Uterus (tissue), 4 donors: ENCODE measurements around the gene CACNA1D. TPM values are rescaled to one million over a fixed set of nuclear protein-coding genes. Genes with fewer than 3 reads are reported as not detected.

ENCODE experiments used
- DNase-seq, 2 donors: peaks; one replicate each; pipeline ENCODE4 v3.0.0-alpha.2; 2019 to 2020
- H3K27ac ChIP-seq, 2 donors: fragments of 200-600 bp; sonication (generic); 1 replicate in 1 of 2; 2 replicates in 1 of 2; pipeline ENCODE4 v1.5.1; 2016 to 2018
- H3K27me3 ChIP-seq, 2 donors: fragments of 200-600 bp; sonication (generic); one replicate each; pipeline ENCODE4 v1.5.1; 2018 to 2019; ENCODE audit warnings: control low read depth in 1 of 2
- H3K36me3 ChIP-seq, 2 donors: fragments of 200-600 bp; sonication (generic); one replicate each; pipeline ENCODE4 v1.5.1; 2019; ENCODE audit warnings: control low read depth in 1 of 2
- H3K4me1 ChIP-seq, 2 donors: fragments of 200-600 bp; sonication (generic); one replicate each; pipeline ENCODE4 v1.5.1; 2018 to 2019; ENCODE audit warnings: control low read depth in 1 of 2
- H3K4me3 ChIP-seq, 2 donors: fragments of 200-600 bp; sonication (generic); 1 replicate in 1 of 2; 2 replicates in 1 of 2; pipeline ENCODE4 v1.5.1; 2018 to 2019; ENCODE audit warnings: mild to moderate bottlenecking in 1 of 2
- H3K9me3 ChIP-seq, 2 donors: fragments of 200-600 bp; sonication (generic); one replicate each; pipeline ENCODE4 v1.5.1; 2019; ENCODE audit warnings: control low read depth in 1 of 2
- CTCF ChIP-seq, 4 experiments: fragments of 200-600 bp in 2 of 4; fragments of 450-650 bp in 2 of 4; sonication (generic) in 2 of 4; IDR thresholded peaks; one replicate each; pipeline ENCODE4 v1.5.1; 2016 to 2019; ENCODE audit warnings: antibody characterized with exemption in 4 of 4, mild to moderate bottlenecking in 2 of 4, moderate library complexity in 1 of 4
- POLR2A ChIP-seq, 2 donors: fragments of 450-650 bp; IDR thresholded peaks; one replicate each; pipeline ENCODE4 v1.6.1; 2016; ENCODE audit warnings: antibody characterized with exemption in 2 of 2, mild to moderate bottlenecking in 1 of 2, moderate library complexity in 1 of 2
- intact Hi-C: fragments of 100-400 bp; cut with DNase I; formaldehyde crosslinking; loops from one replicate; pipeline ENCODE4 v1.15.1; 2023; ENCODE audit warnings: low total_unique reads
- total RNA-seq, 4 donors: library from RNA; depleted of rRNA in 3 of 4; stranded (reverse); fragments of >200 nt in 3 of 4; gene quantifications; one replicate each; pipeline versions ENCODE4 v1.1.0 to v1.2.4, GENCODE V29; 2014 to 2023
- donor health status: DM: yes; HTN: yes; CAD: no.

Gene CACNA1D
- total RNA-seq, 4 donors from 2014 or later = 0.88 to 97.5 (median 63.4) TPM

- intact Hi-C loops = no loop called here
- no peak for DNase-seq
- Histone ChIP-seq H3K4me3 (no peak overlapping the region), H3K36me3 (no peaks in the 10 kb centered on the region), H3K27me3 (no peaks in the 10 kb centered on the region), H3K9me3 (no peaks in the 10 kb centered on the region), H3K4me1 (peaks cover 0 to 4% of the 10 kb centered on the region in 2 donors), H3K27ac (no peak overlapping the region)
- TF ChIP-seq POLR2A (IDR thresholded peaks at IDR 0.05) (no peak), CTCF (IDR thresholded peaks at IDR 0.05) (no peak)
Observed at GRCh38 chr3:53523346-53523745, 28.9 kb downstream of the CACNA1D start.

GRCh38 chr3:53524566-53524965 is 30.2 kb downstream of the CACNA1D start:
- H3K27ac ChIP-seq = peak overlapping the region; percentile 62 to 72
- DNase-seq = no peak
- H3K4me3 ChIP-seq = no peak overlapping the region
- intact Hi-C loops = no loop called here
- H3K4me1 ChIP-seq = peaks cover 0 to 4% of the 10 kb centered on the region in 2 donors
- TF ChIP-seq POLR2A (IDR thresholded peaks at IDR 0.05) (no peak), CTCF (IDR thresholded peaks at IDR 0.05) (no peak)
- H3K9me3 ChIP-seq = no peaks in the 10 kb centered on the region
- H3K27me3 ChIP-seq = no peaks in the 10 kb centered on the region
- no peaks in the 10 kb centered on the region for H3K36me3 ChIP-seq

- no peak overlapping the region for H3K4me3 ChIP-seq
- H3K9me3 ChIP-seq = no peaks in the 10 kb centered on the region
- peaks cover 0 to 4% of the 10 kb centered on the region in 2 donors for H3K4me1 ChIP-seq
- no peaks in the 10 kb centered on the region for H3K27me3 ChIP-seq
- intact Hi-C loops = no loop called here
- H3K36me3 ChIP-seq = no peaks in the 10 kb centered on the region
- DNase-seq = peak; percentile 64 to 79
- TF ChIP-seq POLR2A (IDR thresholded peaks at IDR 0.05) = no peak
- no peak for TF ChIP-seq CTCF (IDR thresholded peaks at IDR 0.05)
- H3K27ac ChIP-seq = peak overlapping the region; percentile 62 to 72
Observed at GRCh38 chr3:53525765-53526703, 31.6 kb downstream of the CACNA1D start.

- Histone ChIP-seq H3K27ac (peak overlapping the region in 1 of 2 donors; percentile 72), H3K4me3 (no peak overlapping the region), H3K9me3 (no peaks in the 10 kb centered on the region), H3K27me3 (no peaks in the 10 kb centered on the region), H3K36me3 (no peaks in the 10 kb centered on the region), H3K4me1 (peaks cover 0 to 4% of the 10 kb centered on the region in 2 donors)
- TF ChIP-seq POLR2A (IDR thresholded peaks at IDR 0.05) (no peak), CTCF (IDR thresholded peaks at IDR 0.05) (no peak)
- no peak for DNase-seq
- intact Hi-C loops = no loop called here
Observed at GRCh38 chr3:53526704-53527055, 32.3 kb downstream of the CACNA1D start.

GRCh38 chr3:53530205-53530604 is 35.8 kb downstream of the CACNA1D start:
- Histone ChIP-seq H3K36me3 (no peaks in the 10 kb centered on the region), H3K27ac (no peak overlapping the region)
- intact Hi-C loops = no loop called here

More at GRCh38 chr3:53530205-53530604, 35.8 kb downstream of the CACNA1D start:
- H3K27me3 ChIP-seq = no peaks in the 10 kb centered on the region
- DNase-seq = no peak
- TF ChIP-seq CTCF (IDR thresholded peaks at IDR 0.05) = no peak
- no peak for TF ChIP-seq POLR2A (IDR thresholded peaks at IDR 0.05)
- peaks cover 0 to 4% of the 10 kb centered on the region in 2 donors for H3K4me1 ChIP-seq
- no peaks in the 10 kb centered on the region for H3K9me3 ChIP-seq
- H3K4me3 ChIP-seq = no peak overlapping the region
